SU-DHL-6 (cell line): Measurements from ENCODE around the gene SERINC3.

Source experiments
- H2AFZ ChIP-seq: fragments of 200-600 bp; sonication (generic); 2 replicates; pipeline ENCODE4 v1.6.1; 2014; ENCODE audit warnings: low read depth, mild to moderate bottlenecking, moderate library complexity, mixed read lengths, antibody characterized with exemption, low read length; ENCODE audit not compliant: severe bottlenecking
- H3F3A ChIP-seq: fragments of 200-600 bp; shearing (Covaris generic); 2 replicates; pipeline ENCODE4 v1.6.0; 2016; ENCODE audit warnings: antibody characterized with exemption, mild to moderate bottlenecking; ENCODE audit not compliant: insufficient read depth
- H3K27ac ChIP-seq: fragments of 200-600 bp; sonication (generic); 2 replicates; pipeline ENCODE4 v1.5.1; 2016; ENCODE audit warnings: low read depth, mild to moderate bottlenecking, low read length, moderate library complexity, mixed read lengths
- H3K27me3 ChIP-seq: fragments of 200-600 bp; sonication (generic), shearing (Covaris generic); 2 replicates; pipeline ENCODE4 v1.6.0; 2014; ENCODE audit warnings: mild to moderate bottlenecking, low read length
- H3K36me3 ChIP-seq: fragments of 200-600 bp; sonication (generic); 2 replicates; pipeline ENCODE4 v1.6.1; 2014; ENCODE audit warnings: mild to moderate bottlenecking, low read length, mixed read lengths
- H3K4me2 ChIP-seq: fragments of 300-600, 200-600 bp; shearing (Covaris generic), sonication (generic); 2 replicates; pipeline ENCODE4 v1.6.0; 2014; ENCODE audit warnings: low read length, low read depth, mild to moderate bottlenecking; ENCODE audit not compliant: poor library complexity, severe bottlenecking
- H3K4me3 ChIP-seq: fragments of 200-600 bp; sonication (generic); 2 replicates; pipeline ENCODE4 v1.5.1; 2014; ENCODE audit warnings: antibody characterized with exemption, low read length, mild to moderate bottlenecking, mixed read lengths; ENCODE audit not compliant: insufficient read depth, poor library complexity, severe bottlenecking
- H3K79me2 ChIP-seq: fragments of 200-600 bp; sonication (generic); 2 replicates; pipeline ENCODE4 v1.6.1; 2014; ENCODE audit warnings: mild to moderate bottlenecking, low read length, moderate library complexity; ENCODE audit not compliant: insufficient read depth
- H3K9ac ChIP-seq: fragments of 200-600 bp; sonication (generic); 2 replicates; pipeline ENCODE4 v1.7.0; 2014; ENCODE audit warnings: mild to moderate bottlenecking, low read length
- H3K9me2 ChIP-seq: fragments of 200-600 bp; sonication (generic); replicated peaks from 2 replicates; pipeline ENCODE4 v1.6.1; 2014; ENCODE audit warnings: low read length; ENCODE audit not compliant: insufficient read depth
- H3K9me3 ChIP-seq: fragments of 200-600 bp; sonication (generic); 2 replicates; pipeline ENCODE4 v1.6.1; 2014; ENCODE audit warnings: low read length, mixed read lengths; ENCODE audit not compliant: insufficient read depth
- H4K20me1 ChIP-seq: fragments of 200-600 bp; sonication (generic); 2 replicates; pipeline ENCODE4 v1.6.1; 2014; ENCODE audit warnings: low read depth, mild to moderate bottlenecking, antibody characterized with exemption, low read length, moderate library complexity, mixed read lengths
- CTCF ChIP-seq: fragments of 200-600 bp; sonication (generic); IDR thresholded peaks from one replicate; pipeline ENCODE4 v1.5.1; 2017; ENCODE audit warnings: antibody characterized with exemption, mild to moderate bottlenecking, low read length, moderate library complexity; ENCODE audit not compliant: insufficient read depth, poor library complexity, severe bottlenecking
- EZH2phosphoT487 ChIP-seq: fragments of 200-600 bp; sonication (generic), shearing (Covaris generic); conservative IDR thresholded peaks from 2 replicates; pipeline ENCODE4 v1.6.1; 2018; ENCODE audit warnings: mild to moderate bottlenecking, antibody characterized with exemption, low read length, moderate library complexity, mixed read lengths

SERINC3 gene

GRCh38 chr20:44544263-44544662 lies 22.4 kb upstream of the SERINC3 start:
- Histone ChIP-seq H3K4me2 (no peak overlapping the region), H4K20me1 (no peaks in the 10 kb centered on the region), H3K9me3 (no peaks in the 10 kb centered on the region), H3K9ac (no peak overlapping the region), H3K4me3 (no peak overlapping the region), H3K36me3 (no peaks in the 10 kb centered on the region), H3K27ac (no peak overlapping the region), H3K79me2 (no peaks in the 10 kb centered on the region), H3K9me2 (no peaks in the 10 kb centered on the region), H2AFZ (no peak overlapping the region), H3F3A (no peaks in the 10 kb centered on the region), H3K27me3 (no peaks in the 10 kb centered on the region)
- TF ChIP-seq CTCF = no peak
- TF ChIP-seq EZH2phosphoT487 = no peak

DNA sequence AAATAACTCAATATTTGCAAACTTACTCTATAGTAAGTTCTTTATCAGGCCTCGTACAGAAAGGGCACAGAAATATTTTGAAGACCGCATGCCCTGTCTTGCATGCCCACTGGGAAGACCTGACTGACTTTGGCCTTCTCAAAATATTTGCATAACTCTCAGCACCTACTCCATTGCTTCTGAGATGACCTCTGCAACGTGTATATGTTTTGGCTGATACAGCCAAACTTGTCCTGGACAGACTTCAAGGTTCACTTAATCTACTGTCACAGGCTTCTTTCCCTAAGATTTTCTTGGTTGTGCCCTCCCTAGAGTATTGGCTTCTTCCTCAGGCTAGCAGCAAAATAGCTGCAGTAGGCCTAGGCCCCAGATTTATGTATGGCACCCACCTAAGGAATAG lies 21.5 kb upstream of the SERINC3 start:
- Histone ChIP-seq H3K4me2 (no peak overlapping the region), H2AFZ (no peak overlapping the region), H3K27me3 (no peaks in the 10 kb centered on the region), H3K79me2 (no peaks in the 10 kb centered on the region), H3K9ac (no peak overlapping the region), H4K20me1 (no peaks in the 10 kb centered on the region), H3K4me3 (no peak overlapping the region), H3K9me2 (no peaks in the 10 kb centered on the region), H3K9me3 (no peaks in the 10 kb centered on the region), H3K27ac (no peak overlapping the region), H3F3A (no peaks in the 10 kb centered on the region), H3K36me3 (no peaks in the 10 kb centered on the region)
- TF ChIP-seq CTCF (no peak), EZH2phosphoT487 (no peak)

DNA sequence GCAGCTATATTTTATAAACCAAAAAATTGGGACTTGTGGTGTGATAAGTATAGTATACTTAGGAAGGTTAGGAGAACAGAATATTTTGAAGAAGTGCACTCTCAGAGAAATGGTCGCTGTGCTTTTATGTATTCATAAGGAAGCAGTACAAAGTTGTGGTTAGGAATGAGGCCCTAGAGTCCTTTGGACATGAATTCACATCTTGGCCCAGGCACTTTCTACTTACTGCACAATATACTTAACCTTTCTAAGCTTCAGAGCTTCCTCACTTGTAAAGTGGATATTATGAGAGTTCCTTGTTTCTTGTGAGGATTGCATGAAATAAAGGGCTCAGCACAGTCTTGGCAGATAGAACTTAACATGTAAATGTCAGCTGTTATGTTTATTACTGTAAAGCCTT lies 21.0 kb upstream of the SERINC3 start:
- no peak overlapping the region for H3K4me2 ChIP-seq
- TF ChIP-seq EZH2phosphoT487 (no peak), CTCF (no peak)
- no peak overlapping the region for H3K9ac ChIP-seq

More for the DNA sequence above, 21.0 kb upstream of the SERINC3 start:
- Histone ChIP-seq H2AFZ (no peak overlapping the region), H3K36me3 (no peaks in the 10 kb centered on the region), H3K9me2 (no peaks in the 10 kb centered on the region), H3K4me3 (no peak overlapping the region), H3K27ac (no peak overlapping the region), H3K27me3 (no peaks in the 10 kb centered on the region), H3K9me3 (no peaks in the 10 kb centered on the region), H3K79me2 (no peaks in the 10 kb centered on the region), H4K20me1 (no peaks in the 10 kb centered on the region), H3F3A (no peaks in the 10 kb centered on the region)
